ENCODE measurements around the gene DDX59.

The DDX59 gene

GRCh38 chr1:200628223-200628881 is 41.4 kb downstream of the DDX59 start:
- no peak for DNase-seq

GRCh38 chr1:200627575-200628222 is 42.0 kb downstream of the DDX59 start:
- DNase-seq = no peak

GRCh38 chr1:200626853-200627534 is 42.7 kb downstream of the DDX59 start:
- no peak for DNase-seq

- no peak for DNase-seq
Observed at GRCh38 chr1:200625381-200625824, 44.3 kb downstream of the DDX59 start.

- no peak for DNase-seq
Observed at GRCh38 chr1:200624679-200625335, 44.9 kb downstream of the DDX59 start.

- peak; percentile 88 for DNase-seq
Observed at GRCh38 chr1:200620273-200621131, 49.2 kb downstream of the DDX59 start, which contains the start of gene KIF14. TSS of gene KIF14 (minus strand) at chr1:200620751. CDS start at chr1:200618723, 2,028 bp downstream.

- no peak for DNase-seq
Observed at GRCh38 chr1:200619894-200620272, 49.8 kb downstream of the DDX59 start.

- DNase-seq = peak; percentile 32
Observed at GRCh38 chr1:200610846-200611245, 58.9 kb downstream of the DDX59 start.

GRCh38 chr1:200602632-200603031 is 67.1 kb downstream of the DDX59 start:
- no peak for DNase-seq
